HEK293T (cell line): Measurements from ENCODE around the gene LARP4.

ENCODE experiments used
- BHLHE40 ChIP-seq: fragments of 450-650 bp; IDR thresholded peaks from 2 replicates; pipeline ENCODE4 v1.6.1; 2016; ENCODE audit warnings: mild to moderate bottlenecking, moderate library complexity, borderline replicate concordance
- ELF4 ChIP-seq: fragments of 450-650 bp; IDR thresholded peaks from 2 replicates; pipeline ENCODE4 v1.6.1; 2017; ENCODE audit warnings: antibody characterized with exemption
- FOXA1 ChIP-seq: fragments of 450-650 bp; IDR thresholded peaks from 2 replicates; pipeline ENCODE4 v1.6.1; 2016; ENCODE audit warnings: mild to moderate bottlenecking
- HDGF ChIP-seq: fragments of 450-650 bp; IDR thresholded peaks from 2 replicates; pipeline ENCODE4 v1.6.1; 2017; ENCODE audit warnings: antibody characterized with exemption, borderline replicate concordance
- L3MBTL2 ChIP-seq: fragments of 450-650 bp; conservative IDR thresholded peaks from 2 replicates; pipeline ENCODE4 v1.6.1; 2016; ENCODE audit warnings: mild to moderate bottlenecking
- NFRKB ChIP-seq: fragments of 450-650 bp; IDR thresholded peaks from 2 replicates; pipeline ENCODE4 v1.6.1; 2016; ENCODE audit warnings: mild to moderate bottlenecking, moderate library complexity
- SP1 ChIP-seq: fragments of 450-650 bp; IDR thresholded peaks from 2 replicates; pipeline ENCODE4 v1.6.1; 2017
- SUZ12 ChIP-seq: fragments of 450-650 bp; IDR thresholded peaks from 2 replicates; pipeline ENCODE4 v1.6.1; 2016; ENCODE audit warnings: mild to moderate bottlenecking
- TARDBP ChIP-seq: fragments of 450-650 bp; IDR thresholded peaks from 2 replicates; pipeline ENCODE4 v1.6.1; 2016
- ZNF384 ChIP-seq: fragments of 450-650 bp; IDR thresholded peaks from 2 replicates; pipeline ENCODE4 v1.6.1; 2016

DNA sequence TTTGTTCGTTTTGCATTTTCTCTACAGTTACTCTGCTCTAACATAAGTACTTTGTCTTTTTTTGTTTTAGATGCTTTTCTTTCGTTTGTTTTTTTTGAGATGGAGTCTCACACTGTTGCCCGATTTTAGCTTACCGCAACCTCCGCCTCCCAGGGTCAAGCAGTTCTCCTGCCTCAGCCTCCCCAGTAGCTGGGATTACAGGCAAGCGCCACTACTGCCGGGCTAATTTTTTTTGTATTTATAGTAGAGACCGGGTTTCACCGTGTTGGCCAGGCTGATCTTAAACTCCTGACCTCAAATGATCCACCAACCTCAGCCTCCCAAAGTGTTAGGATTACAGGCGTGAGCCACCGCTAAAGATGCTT is 106.8 kb downstream of the LARP4 start:
- TF ChIP-seq ZNF384 = no peak
- TF ChIP-seq L3MBTL2 = no peak
- no peak for TF ChIP-seq HDGF
- no peak for TF ChIP-seq ELF4
- TF ChIP-seq SP1 = no peak
- no peak for TF ChIP-seq TARDBP
- no peak for TF ChIP-seq SUZ12
- no peak for TF ChIP-seq FOXA1
- TF ChIP-seq NFRKB = no peak
- TF ChIP-seq BHLHE40 = no peak
